ENCODE results near the gene KNL1.

KNL1 gene

GRCh38 chr15:40582726-40583246, 11.3 kb upstream of the KNL1 start:
- H3K4me3 ChIP-seq (ENCODE audit: low read depth, low read length) = no peak overlapping the region
- TF ChIP-seq CTCF (IDR thresholded peaks at IDR 0.05; ENCODE audit: borderline replicate concordance, insufficient read depth, low read depth, low read length) = no peak

- no peak for TF ChIP-seq CTCF (IDR thresholded peaks at IDR 0.05; ENCODE audit: borderline replicate concordance, insufficient read depth, low read depth, low read length)
- no peak overlapping the region for H3K4me3 ChIP-seq (ENCODE audit: low read depth, low read length)
Observed at GRCh38 chr15:40584191-40584590, 9.9 kb upstream of the KNL1 start.

DNA sequence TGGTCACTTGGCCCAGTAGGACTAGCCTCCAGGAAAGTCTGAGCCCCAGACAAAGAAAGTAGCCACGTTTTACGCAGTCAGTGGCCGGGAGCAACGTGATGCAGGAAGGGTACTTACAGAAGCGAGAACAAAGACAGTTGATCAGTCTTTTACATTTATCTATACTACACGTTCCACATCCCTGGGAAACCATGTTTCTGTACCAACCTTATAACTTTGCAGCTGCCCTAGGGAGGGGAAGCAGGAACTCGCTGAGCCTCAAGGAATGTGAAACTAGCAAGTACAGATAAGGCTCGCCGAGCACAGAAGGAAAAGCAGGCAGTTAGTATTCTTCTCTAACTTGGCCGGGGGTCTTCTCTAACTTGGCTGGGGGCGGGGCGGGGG, 3.4 kb upstream of the KNL1 start:
- H3K4me3 ChIP-seq (ENCODE audit: low read depth, low read length) = no peak overlapping the region

GRCh38 chr15:40591389-40591788, 2.7 kb upstream of the KNL1 start:
- TF ChIP-seq CTCF (IDR thresholded peaks at IDR 0.05; ENCODE audit: borderline replicate concordance, insufficient read depth, low read depth, low read length) = no peak
- no peak overlapping the region for H3K4me3 ChIP-seq (ENCODE audit: low read depth, low read length)

More for the DNA sequence above, 3.4 kb upstream of the KNL1 start:
- no peak for TF ChIP-seq CTCF (IDR thresholded peaks at IDR 0.05; ENCODE audit: borderline replicate concordance, insufficient read depth, low read depth, low read length)

- TF ChIP-seq CTCF (IDR thresholded peaks at IDR 0.05; ENCODE audit: borderline replicate concordance, insufficient read depth, low read depth, low read length) = no peak
- no peak overlapping the region for H3K4me3 ChIP-seq (ENCODE audit: low read depth, low read length)
Observed at GRCh38 chr15:40593165-40593564, 884 bp upstream of the KNL1 start.

DNA sequence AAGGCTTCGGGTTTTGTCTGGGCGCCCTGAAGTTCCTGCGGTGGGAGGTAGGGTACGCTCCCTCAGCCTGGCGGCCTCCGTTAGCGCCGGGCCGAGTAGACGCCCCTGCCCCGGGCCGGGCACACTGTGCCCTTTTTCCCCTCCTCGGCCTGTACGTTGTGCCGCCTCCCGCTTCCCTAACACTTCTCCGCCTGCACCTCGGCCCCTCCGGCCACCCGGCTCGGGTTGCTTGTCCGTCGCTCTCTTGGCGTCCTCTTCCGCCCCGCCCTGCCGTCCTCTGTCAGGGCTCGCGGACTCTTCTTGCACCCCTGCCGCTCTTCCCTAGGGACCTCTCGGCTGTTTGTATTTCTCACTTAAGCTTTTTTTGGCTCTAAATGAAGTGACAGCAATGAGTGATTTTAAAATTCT, 384 bp downstream of the KNL1 start:
- TF ChIP-seq CTCF (IDR thresholded peaks at IDR 0.05; ENCODE audit: borderline replicate concordance, insufficient read depth, low read depth, low read length) = peak; percentile 35; the same call in 1 of the 2 replicates
- H3K4me3 ChIP-seq (ENCODE audit: low read depth, low read length) = peak overlapping the region; percentile 97

DNA sequence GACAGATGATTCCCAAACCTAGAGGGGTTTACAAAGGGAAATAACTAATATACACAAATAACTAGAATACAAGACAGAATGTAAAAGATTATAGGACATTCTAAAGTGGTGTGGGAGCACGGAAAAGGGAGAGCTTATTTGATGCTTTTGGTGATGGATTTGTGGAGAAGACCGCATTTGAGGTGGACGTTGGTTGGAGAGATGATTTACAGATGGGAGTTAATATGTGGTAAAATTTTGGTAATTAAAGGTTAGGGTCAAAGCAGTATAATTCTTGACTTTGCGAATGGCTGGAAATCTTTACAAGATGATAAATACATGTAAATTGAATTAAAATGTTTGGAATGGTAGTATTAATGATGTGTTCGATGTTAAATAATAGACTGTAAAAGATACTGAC, 1.2 kb downstream of the KNL1 start:
- TF ChIP-seq CTCF (IDR thresholded peaks at IDR 0.05; ENCODE audit: borderline replicate concordance, insufficient read depth, low read depth, low read length) = no peak
- peak overlapping the region; percentile 97 for H3K4me3 ChIP-seq (ENCODE audit: low read depth, low read length)

All from GM12875 (cell line).